ENCODE data around the gene LRRC3C.
A peak's percentile ranks its signal among the peaks of the same experiment; 100 is the strongest.
"Not testable (repeated sequence)": the region's sequence is repeated elsewhere in the genome, so short reads cannot be mapped to it uniquely, and the experiment has no call there.

LRRC3C gene

DNA sequence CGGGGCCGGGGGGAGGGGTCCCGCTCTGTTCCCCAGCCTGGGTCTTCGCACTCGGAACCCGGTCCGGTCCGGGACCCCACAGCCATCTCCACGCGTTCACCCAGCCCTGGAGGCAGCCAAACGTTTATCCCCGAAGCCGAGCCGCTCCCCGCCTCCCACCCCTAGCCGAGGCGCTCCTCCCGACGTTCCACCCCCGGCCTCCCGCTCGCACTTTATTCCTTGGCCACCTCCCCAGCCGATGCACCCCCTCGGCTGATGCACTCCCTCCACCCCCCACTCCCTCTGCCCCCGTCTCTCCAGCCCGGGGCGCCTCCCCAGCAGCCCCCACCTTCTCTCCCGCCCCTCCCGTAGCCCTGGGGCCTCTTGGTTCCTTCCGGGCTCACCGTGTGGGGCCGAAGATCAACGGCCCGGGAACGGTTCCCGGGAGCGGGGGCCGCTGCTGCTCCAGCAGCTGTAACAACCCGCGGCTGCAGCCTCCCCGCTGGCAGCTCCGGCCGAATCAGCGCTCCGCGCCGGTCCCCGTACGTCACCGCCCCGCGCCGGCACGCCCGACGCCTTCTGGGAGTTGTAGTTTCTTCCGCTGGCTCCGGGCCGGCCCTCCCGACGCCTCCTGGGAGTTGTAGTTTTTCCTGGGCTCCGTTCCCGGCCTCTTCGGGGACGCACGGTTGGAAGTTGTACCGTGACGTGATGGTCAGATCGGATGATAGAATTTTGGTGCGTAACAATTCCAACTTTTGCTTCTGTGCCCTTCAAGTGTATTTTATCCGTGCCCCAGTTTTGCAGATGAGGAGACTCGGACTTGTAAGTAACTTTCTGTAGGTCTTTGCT is at the start of gene LRRC3C, which contains the start of gene ORMDL3:
Gene LRRC3C (plus strand): TSS at position 632 of the 828 bp plus-strand sequence. CDS start 13,792 bp downstream, outside the sequence.
Gene ORMDL3 (minus strand): TSS at position 501 of the 828 bp plus-strand sequence. CDS start 3,398 bp downstream, outside the sequence.
- peak; percentile 48 for DNase-seq

GRCh38 chr17:39886102-39886501 is 41.4 kb upstream of the LRRC3C start:
- DNase-seq: not testable (repeated sequence)

DNA sequence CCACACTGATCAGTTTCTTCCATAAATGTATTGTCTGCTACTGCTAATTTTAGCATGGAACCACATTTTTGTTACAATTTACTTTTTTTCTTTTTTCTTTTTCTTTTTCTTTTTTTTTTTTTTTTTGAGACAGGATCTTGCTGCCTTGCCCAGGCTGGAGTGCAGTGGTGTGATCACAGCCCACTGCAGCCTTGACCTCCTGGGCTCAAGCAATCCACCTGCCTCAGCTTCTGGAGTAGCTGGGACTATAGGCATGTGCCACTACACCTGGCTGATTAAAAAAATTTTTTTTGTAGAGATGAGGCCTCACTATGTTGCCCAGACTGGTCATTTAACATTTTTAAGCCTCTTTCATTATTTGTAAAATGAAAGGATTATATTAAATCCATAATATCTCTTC is 40.5 kb upstream of the LRRC3C start:
- no peak for DNase-seq

- DNase-seq: no peak
These were observed 38.3 kb upstream of the LRRC3C start for GRCh38 chr17:39889200-39889599.

DNA sequence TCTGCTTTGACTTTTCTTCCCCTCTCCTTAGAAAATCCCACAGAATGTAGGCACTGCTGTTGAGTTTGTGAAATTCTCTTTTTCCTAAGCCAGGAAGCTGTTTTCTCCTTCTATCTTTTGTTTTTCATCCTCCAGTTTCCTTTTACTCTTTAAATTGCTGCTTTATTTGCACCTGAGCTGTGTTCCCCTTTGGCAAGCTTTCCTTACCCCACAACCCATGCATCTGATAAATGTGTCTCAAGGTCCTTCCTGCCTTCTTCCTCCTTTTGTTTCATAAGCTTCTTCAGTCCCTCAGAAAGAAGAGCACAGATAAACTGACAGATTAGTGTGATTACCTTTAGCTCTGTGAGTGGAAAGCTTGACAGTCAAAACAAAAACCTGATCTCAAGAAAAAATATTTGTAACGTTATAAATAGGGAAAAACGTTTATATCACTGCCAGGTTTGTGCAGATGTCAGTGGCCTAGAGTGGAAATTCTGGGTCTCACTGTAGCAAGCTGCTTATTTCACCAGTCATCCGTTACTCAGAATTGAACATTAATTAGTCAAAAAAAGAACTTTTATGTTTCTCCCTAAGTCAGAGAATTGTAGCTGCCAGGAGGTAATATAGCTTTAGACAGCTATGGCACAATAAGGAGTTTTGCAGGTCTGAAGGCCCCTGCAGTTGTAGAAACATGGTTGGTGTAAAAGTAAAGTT is 32.7 kb upstream of the LRRC3C start:
- DNase-seq: no peak

DNA sequence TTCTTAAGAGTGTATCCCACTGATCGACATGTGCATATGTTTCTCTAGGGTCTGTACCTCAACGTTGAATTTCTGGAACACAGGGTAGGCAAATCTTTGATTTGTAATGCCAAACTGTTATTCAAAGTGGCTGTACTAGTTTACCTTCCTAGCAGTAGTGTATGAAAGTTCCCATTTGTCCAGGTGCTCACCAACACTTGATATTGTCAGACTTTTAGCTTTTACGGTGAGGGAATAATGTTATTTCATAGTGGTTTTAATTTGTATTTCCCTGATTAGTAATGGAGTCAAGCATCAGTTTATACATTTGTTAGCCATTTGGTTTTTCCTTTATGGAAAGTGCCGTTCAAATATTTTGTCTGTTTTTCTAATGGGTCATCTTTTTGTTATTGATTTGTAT is 29.4 kb upstream of the LRRC3C start:
- no peak for DNase-seq

DNA sequence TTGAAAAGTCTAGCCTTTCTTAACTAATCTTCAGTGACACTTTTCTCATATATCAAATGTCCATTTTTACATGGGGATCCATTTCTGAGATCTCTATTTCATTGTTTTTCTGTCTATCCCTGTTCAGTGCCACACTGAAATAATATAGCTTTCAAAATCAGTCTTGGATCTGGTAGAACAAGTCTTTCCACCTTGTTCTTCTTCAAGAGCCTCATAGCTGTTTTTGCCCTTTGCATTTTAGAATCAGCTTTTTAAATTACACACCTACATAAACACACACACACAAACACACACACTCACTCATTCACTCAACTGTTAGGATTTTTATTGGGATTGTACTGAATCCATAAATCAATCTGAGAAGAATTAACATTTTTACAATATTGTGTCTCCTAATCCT is 28.3 kb upstream of the LRRC3C start:
- DNase-seq: no peak

DNA sequence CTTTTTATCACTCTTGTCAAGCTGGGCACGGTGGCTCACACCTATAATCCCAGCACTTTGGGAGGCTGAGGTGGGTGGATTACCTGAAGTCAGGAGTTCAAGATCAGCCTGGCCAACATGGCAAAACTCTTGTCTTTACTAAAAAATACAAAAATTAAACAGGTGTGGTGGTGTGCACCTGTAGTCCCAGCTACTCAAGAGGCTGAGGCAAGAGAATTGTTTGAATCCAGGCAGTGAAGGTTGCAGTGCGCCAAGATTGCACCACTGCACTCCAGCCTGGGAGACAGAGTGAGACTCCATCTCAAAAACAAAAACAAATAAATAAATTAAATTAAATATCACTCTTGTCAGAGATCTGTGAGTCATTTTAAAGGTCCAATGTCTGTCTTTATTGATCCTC is 25.5 kb upstream of the LRRC3C start:
- DNase-seq: not testable (repeated sequence)

DNA sequence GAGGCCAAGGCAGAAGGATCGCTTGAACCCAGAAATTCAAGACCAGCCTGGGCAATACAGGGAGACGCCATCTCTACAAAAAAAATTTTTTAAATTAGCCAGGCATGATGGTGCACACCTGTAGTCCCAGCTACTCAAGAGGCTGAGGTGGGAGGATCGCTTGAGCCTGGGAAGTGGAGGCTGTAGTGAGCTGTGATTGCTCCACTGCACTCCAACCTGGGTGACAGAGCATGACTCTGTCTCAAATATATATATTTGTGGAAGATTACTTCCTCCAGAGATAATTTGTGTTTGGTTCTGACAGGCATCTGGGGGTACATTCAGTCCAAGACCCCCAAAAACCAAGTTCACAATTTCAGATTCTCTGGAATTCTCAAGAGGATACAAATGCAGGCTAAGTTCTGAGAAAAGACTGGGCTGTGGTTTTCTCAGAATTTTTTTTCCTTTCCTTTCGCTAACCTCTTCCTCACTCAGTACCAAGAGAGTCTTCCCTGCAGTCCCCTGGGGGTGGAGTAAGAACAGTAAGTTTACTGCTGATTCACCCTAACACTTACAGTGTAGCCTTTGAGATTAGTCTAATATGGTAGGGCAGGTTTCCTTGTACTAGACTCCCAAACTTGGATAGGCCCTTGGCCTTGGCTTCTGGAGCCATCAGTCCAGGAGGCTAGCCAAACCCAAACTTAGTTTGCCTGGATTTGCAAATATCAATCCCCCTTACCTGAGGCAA is 24.2 kb upstream of the LRRC3C start:
- DNase-seq: no peak

- DNase-seq: no peak
These were observed 22.6 kb upstream of the LRRC3C start for GRCh38 chr17:39904990-39905288.

GRCh38 chr17:39908789-39909352 is 18.7 kb upstream of the LRRC3C start:
- no peak for DNase-seq

DNA sequence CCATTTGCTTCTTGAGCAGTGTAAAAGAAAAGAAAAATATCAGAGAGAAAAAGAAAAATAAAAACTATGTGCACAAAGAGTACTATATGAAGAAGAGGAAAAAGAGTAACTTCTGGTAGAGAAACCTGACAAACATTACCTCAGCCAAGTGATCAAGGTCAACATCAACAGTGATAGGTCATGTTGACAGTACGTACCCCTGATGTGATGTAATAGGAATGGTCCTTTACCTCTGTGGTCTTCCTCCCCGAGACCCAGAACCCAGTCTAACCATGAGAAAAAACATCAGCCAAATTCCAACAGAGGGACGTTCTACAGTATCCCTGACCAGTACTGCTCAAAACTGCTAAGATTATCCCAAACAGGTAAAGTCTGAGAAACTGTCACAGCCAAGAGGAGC is 13.5 kb upstream of the LRRC3C start:
- DNase-seq: no peak

GRCh38 chr17:39915559-39915958 is 12.0 kb upstream of the LRRC3C start:
- no peak for DNase-seq

- DNase-seq: no peak
These were observed 10.6 kb upstream of the LRRC3C start for GRCh38 chr17:39916918-39917317.

DNA sequence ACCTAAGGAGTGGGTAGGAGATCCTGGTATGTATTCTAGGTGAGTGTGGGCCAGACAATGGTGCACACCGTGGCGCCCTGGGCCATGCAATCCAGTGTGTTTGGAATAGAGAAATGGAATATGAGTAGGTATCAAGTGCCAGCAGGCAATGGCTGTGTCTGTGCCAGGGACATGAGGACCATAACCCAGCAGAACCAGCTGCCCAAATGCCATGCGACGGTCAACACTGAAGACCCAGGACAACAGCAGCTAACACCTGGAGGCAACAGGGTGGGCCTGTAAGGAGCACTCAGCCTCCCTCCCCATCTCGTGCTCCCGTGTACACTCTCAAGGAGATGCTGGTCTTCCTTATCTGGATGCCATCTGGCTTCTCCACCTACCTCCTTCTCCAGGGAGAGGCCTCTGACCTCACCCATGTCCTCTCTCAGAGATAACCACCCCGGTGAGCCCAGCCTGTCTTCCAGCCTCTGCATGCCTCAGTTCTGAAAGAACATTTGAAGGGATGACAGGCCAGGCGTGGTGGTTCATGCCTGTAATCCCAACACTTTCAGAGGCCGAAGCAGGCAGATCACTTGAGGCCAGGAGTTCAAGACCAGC is 8.3 kb upstream of the LRRC3C start:
- no peak for DNase-seq

- DNase-seq: no peak
These were observed 7.0 kb upstream of the LRRC3C start for GRCh38 chr17:39920218-39921210.

- DNase-seq: no peak
These were observed 6.2 kb upstream of the LRRC3C start for GRCh38 chr17:39921323-39921722.

- DNase-seq: no peak
These were observed 5.5 kb upstream of the LRRC3C start for GRCh38 chr17:39922006-39922405.

DNA sequence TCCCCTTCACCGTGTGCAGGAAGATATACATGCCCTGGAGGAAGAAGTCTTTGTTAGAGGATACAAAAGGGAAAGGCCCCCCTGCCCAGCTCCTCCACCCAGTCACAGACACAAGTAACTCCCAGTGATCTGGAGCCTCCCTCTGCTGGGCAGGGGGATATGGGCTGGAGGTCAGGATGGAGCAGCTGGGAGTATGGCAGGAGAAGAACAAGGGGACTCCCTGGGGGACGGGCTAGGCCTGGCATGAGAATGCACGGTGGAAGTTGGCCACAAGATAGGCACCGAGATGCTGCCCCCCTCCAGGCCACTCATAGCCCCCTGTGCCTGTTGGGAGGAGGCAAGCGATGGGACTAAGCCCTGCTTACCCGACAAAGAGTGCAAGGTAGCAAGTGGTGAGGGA is 4.3 kb upstream of the LRRC3C start:
- DNase-seq: no peak

DNA sequence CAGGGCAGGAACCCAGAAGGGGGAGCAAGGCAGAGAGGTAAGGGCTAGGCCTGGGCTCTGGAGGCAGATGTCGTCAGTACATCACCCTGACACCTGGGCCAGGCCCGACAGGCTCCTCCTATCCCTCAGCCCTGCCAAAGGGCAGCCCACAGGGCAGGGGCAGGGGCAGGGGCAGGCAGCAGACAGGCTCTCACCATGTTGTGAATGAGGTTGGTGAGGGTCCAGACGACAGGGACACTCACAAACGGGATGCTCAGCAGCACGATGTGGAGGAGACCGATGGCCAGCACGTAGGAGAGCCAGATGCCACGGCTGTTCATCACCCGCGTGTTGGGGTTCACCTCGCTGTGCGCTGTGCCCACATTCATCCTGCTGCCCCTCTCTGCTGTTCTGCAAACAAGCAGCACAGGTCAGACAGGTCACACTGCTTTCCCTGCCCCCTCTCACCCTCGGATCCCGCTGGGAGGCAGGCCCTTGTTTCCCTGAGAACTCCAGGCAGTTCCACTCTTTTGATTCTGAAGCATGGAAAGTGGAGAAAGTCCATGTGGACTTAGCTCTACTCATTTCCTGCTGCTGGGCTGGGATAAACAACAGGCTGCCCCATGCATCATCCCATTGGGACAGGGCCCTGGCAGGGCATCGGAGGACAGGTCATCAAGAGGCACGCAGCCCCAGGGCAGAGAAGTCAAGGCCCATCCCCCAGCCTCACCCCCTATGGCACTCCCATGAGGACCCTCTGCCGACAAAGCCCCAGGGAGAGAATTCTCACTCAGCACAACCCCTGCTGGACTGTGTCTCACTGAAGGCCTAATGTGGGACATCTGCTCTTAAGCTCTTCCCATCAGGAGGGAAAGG is 3.5 kb upstream of the LRRC3C start:
- DNase-seq: no peak

GRCh38 chr17:39924691-39925055 is 2.9 kb upstream of the LRRC3C start:
- DNase-seq: no peak

Data from NCI-H187 treated with DMSO at 0.1 percent for 48 hours (cell line).